ENCODE data around the gene MED15.

DNA sequence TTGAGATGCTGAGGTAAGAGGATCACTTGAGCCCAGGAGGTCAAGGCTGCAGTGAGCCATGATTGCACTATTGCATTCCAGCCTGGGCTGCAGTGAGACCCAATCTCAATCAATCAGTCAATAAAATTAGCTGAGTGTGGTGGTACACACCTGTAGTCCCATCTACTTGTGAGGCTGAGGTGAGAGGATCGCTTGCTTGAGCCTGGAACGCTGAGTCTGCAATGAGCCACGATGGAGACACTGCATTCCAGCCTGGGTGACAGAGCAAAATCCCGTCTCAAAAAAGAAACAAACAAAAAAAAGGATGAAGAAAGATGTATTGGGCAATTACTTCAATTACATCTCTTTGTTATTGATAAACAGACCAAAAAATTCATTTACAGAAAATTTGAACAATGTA, 54.5 kb downstream of the MED15 start:
- TF ChIP-seq CTCF (IDR thresholded peaks at IDR 0.05) (no peak), POLR2A (IDR thresholded peaks at IDR 0.05) (no peak), EP300 (IDR thresholded peaks at IDR 0.05) (no peak)

Measured in sigmoid colon (tissue), 4 donors.